Neural progenitor cell (in vitro differentiated cells): ENCODE results near the gene CCNY.

Source experiments
- CTCF ChIP-seq: fragments of 200-600 bp; sonication (generic); IDR thresholded peaks from 2 replicates; pipeline ENCODE4 v1.5.1; 2017; ENCODE audit warnings: antibody characterized with exemption, mild to moderate bottlenecking
- EZH2 ChIP-seq: fragments of 200-600 bp; sonication (generic); IDR thresholded peaks from 2 replicates; pipeline ENCODE4 v1.6.1; 2017; ENCODE audit warnings: antibody characterized with exemption, mild to moderate bottlenecking, moderate library complexity

GRCh38 chr10:35342183-35342753 is 6.0 kb downstream of the CCNY start:
- TF ChIP-seq CTCF (no peak), EZH2 (no peak)
